ENCODE data around the gene TBC1D5. TPM values are rescaled to one million over a fixed set of nuclear protein-coding genes. Genes with fewer than 3 reads are reported as not detected.

Gene TBC1D5
- total RNA-seq, 1 donor from 2014 or later: 75.6 TPM

GRCh38 chr3:17118771-17119170 is 623.7 kb downstream of the TBC1D5 start:
- Histone ChIP-seq H3K9me3 (no peaks in the 10 kb centered on the region), H3K4me1 (no peaks in the 10 kb centered on the region), H3K27me3 (ENCODE audit: low read depth) (no peaks in the 10 kb centered on the region), H3K27ac (no peak overlapping the region), H3K36me3 (no peaks in the 10 kb centered on the region), H3K4me3 (no peak overlapping the region)
- no peak for ATAC-seq
- TF ChIP-seq CTCF (IDR thresholded peaks at IDR 0.05): no peak
- intact Hi-C loops (cut with DNase I): no loop called here
- DNase-seq: no peak

- intact Hi-C loops (cut with DNase I): no loop called here
- Histone ChIP-seq H3K36me3 (no peaks in the 10 kb centered on the region), H3K4me1 (no peaks in the 10 kb centered on the region), H3K27me3 (ENCODE audit: low read depth) (no peaks in the 10 kb centered on the region), H3K9me3 (no peaks in the 10 kb centered on the region), H3K27ac (no peak overlapping the region), H3K4me3 (no peak overlapping the region)
- ATAC-seq (no peak), DNase-seq (no peak)
- no peak for TF ChIP-seq CTCF (IDR thresholded peaks at IDR 0.05)
Observed at GRCh38 chr3:17116007-17116600, 626.3 kb downstream of the TBC1D5 start.

GRCh38 chr3:17115186-17115585 is 627.2 kb downstream of the TBC1D5 start:
- no peaks in the 10 kb centered on the region for H3K9me3 ChIP-seq
- no peaks in the 10 kb centered on the region for H3K36me3 ChIP-seq
- no peak overlapping the region for H3K4me3 ChIP-seq
- no peak overlapping the region for H3K27ac ChIP-seq
- no peak for ATAC-seq
- no peak for TF ChIP-seq CTCF (IDR thresholded peaks at IDR 0.05)
- intact Hi-C loops (cut with DNase I): no loop called here
- H3K4me1 ChIP-seq: no peaks in the 10 kb centered on the region
- DNase-seq: no peak
- no peaks in the 10 kb centered on the region for H3K27me3 ChIP-seq (ENCODE audit: low read depth)

GRCh38 chr3:17111586-17111985 is 630.8 kb downstream of the TBC1D5 start:
- Histone ChIP-seq H3K4me3 (no peak overlapping the region), H3K36me3 (no peaks in the 10 kb centered on the region), H3K4me1 (no peaks in the 10 kb centered on the region), H3K9me3 (no peaks in the 10 kb centered on the region), H3K27ac (no peak overlapping the region), H3K27me3 (ENCODE audit: low read depth) (no peaks in the 10 kb centered on the region)
- DNase-seq: no peak
- TF ChIP-seq CTCF (IDR thresholded peaks at IDR 0.05): no peak
- ATAC-seq: no peak
- intact Hi-C loops (cut with DNase I): no loop called here

- Histone ChIP-seq H3K36me3 (no peaks in the 10 kb centered on the region), H3K27me3 (ENCODE audit: low read depth) (no peaks in the 10 kb centered on the region), H3K4me1 (no peaks in the 10 kb centered on the region), H3K4me3 (no peak overlapping the region), H3K27ac (no peak overlapping the region), H3K9me3 (no peaks in the 10 kb centered on the region)
- intact Hi-C loops (cut with DNase I): no loop called here
- DNase-seq: no peak
- no peak for ATAC-seq
- no peak for TF ChIP-seq CTCF (IDR thresholded peaks at IDR 0.05)
Observed at GRCh38 chr3:17110660-17111396, 631.6 kb downstream of the TBC1D5 start.
